ENCODE data around the gene ACAP1. TPM values are rescaled to one million over a fixed set of nuclear protein-coding genes. Genes with fewer than 3 reads are reported as not detected.

The ACAP1 gene
- total RNA-seq, 1 donor from 2014 or later, result 16.0 TPM

- H3K36me3 Mint-ChIP-seq (ENCODE audit: low read depth, unreplicated experiment), result no peaks in the 10 kb centered on the region
- H2AFZ ChIP-seq (ENCODE audit: low read depth, low read length), result no peak overlapping the region
- DNase-seq (ENCODE audit: low read depth), result no peak
- peaks cover 7% of the 10 kb centered on the region for H3K79me2 ChIP-seq (ENCODE audit: insufficient read depth, low read length)
- no peak for TF ChIP-seq EZH2 (IDR thresholded peaks at IDR 0.05; ENCODE audit: insufficient read depth, low read length)
- TF ChIP-seq, protein P1, sequence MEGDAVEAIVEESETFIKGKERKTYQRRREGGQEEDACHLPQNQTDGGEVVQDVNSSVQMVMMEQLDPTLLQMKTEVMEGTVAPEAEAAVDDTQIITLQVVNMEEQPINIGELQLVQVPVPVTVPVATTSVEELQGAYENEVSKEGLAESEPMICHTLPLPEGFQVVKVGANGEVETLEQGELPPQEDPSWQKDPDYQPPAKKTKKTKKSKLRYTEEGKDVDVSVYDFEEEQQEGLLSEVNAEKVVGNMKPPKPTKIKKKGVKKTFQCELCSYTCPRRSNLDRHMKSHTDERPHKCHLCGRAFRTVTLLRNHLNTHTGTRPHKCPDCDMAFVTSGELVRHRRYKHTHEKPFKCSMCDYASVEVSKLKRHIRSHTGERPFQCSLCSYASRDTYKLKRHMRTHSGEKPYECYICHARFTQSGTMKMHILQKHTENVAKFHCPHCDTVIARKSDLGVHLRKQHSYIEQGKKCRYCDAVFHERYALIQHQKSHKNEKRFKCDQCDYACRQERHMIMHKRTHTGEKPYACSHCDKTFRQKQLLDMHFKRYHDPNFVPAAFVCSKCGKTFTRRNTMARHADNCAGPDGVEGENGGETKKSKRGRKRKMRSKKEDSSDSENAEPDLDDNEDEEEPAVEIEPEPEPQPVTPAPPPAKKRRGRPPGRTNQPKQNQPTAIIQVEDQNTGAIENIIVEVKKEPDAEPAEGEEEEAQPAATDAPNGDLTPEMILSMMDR (IDR thresholded peaks at IDR 0.05; ENCODE audit: insufficient read depth, low read depth, low read length), result no peak
- H3K4me3 Mint-ChIP-seq (ENCODE audit: unreplicated experiment), result no peak overlapping the region
- peaks cover 4% of the 10 kb centered on the region for H4K20me1 ChIP-seq (ENCODE audit: insufficient read depth, low read length)
- no peaks in the 10 kb centered on the region for H3K27me3 ChIP-seq (ENCODE audit: insufficient read depth, low read length)
- no peaks in the 10 kb centered on the region for H3K9me3 Mint-ChIP-seq (ENCODE audit: unreplicated experiment)
- no peak overlapping the region for H3K4me2 ChIP-seq (ENCODE audit: low read length)
- peaks cover 6% of the 10 kb centered on the region for H3K4me1 ChIP-seq (ENCODE audit: insufficient read depth, low read length)
- no peaks in the 10 kb centered on the region for H3K36me3 ChIP-seq (ENCODE audit: insufficient read depth, low read length)
- peaks cover 7% of the 10 kb centered on the region for H3K4me1 Mint-ChIP-seq (ENCODE audit: low read depth, unreplicated experiment)
- no peak for FAIRE-seq
- H3K27me3 Mint-ChIP-seq (ENCODE audit: low read depth, unreplicated experiment), result peaks cover 3% of the 10 kb centered on the region
- no peak overlapping the region for H3K9ac ChIP-seq (ENCODE audit: low read length)
- H3K27ac Mint-ChIP-seq (ENCODE audit: unreplicated experiment), result no peak overlapping the region
- no peak overlapping the region for H3K27ac ChIP-seq (ENCODE audit: low read depth, low read length)
- no peak overlapping the region for H3K4me3 ChIP-seq (ENCODE audit: insufficient read depth, low read depth, low read length)
- no peaks in the 10 kb centered on the region for H3K9me3 ChIP-seq (ENCODE audit: insufficient read depth, low read depth, low read length)
These were observed 10.7 kb downstream of the ACAP1 start for GRCh38 chr17:7346761-7347614.

- Histone ChIP-seq H3K4me1 (ENCODE audit: insufficient read depth, low read length) (peaks cover 13% of the 10 kb centered on the region), H2AFZ (ENCODE audit: low read depth, low read length) (no peak overlapping the region), H3K4me2 (ENCODE audit: low read length) (no peak overlapping the region), H3K27me3 (ENCODE audit: insufficient read depth, low read length) (no peaks in the 10 kb centered on the region), H3K9me3 (ENCODE audit: insufficient read depth, low read depth, low read length) (no peaks in the 10 kb centered on the region), H4K20me1 (ENCODE audit: insufficient read depth, low read length) (peaks cover 4% of the 10 kb centered on the region), H3K36me3 (ENCODE audit: insufficient read depth, low read length) (no peaks in the 10 kb centered on the region), H3K79me2 (ENCODE audit: insufficient read depth, low read length) (peaks cover 15% of the 10 kb centered on the region), H3K4me3 (ENCODE audit: insufficient read depth, low read depth, low read length) (no peak overlapping the region), H3K27ac (ENCODE audit: low read depth, low read length) (no peak overlapping the region), H3K9ac (ENCODE audit: low read length) (no peak overlapping the region)
- H3K36me3 Mint-ChIP-seq (ENCODE audit: low read depth, unreplicated experiment), result no peaks in the 10 kb centered on the region
- H3K4me3 Mint-ChIP-seq (ENCODE audit: unreplicated experiment), result peak overlapping the region; percentile 29
- H3K27ac Mint-ChIP-seq (ENCODE audit: unreplicated experiment), result peak overlapping the region; percentile 12
- no peaks in the 10 kb centered on the region for H3K9me3 Mint-ChIP-seq (ENCODE audit: unreplicated experiment)
- peaks cover 7% of the 10 kb centered on the region for H3K4me1 Mint-ChIP-seq (ENCODE audit: low read depth, unreplicated experiment)
- FAIRE-seq (no peak), DNase-seq (ENCODE audit: low read depth) (no peak)
- no peaks in the 10 kb centered on the region for H3K27me3 Mint-ChIP-seq (ENCODE audit: low read depth, unreplicated experiment)
- TF ChIP-seq, protein P1 (IDR thresholded peaks at IDR 0.05; ENCODE audit: insufficient read depth, low read depth, low read length), result no peak
- TF ChIP-seq EZH2 (IDR thresholded peaks at IDR 0.05; ENCODE audit: insufficient read depth, low read length), result no peak
These were observed 11.5 kb downstream of the ACAP1 start for GRCh38 chr17:7347630-7348477.
